Measurements from ENCODE around the gene ARHGAP18. TPM values are rescaled to one million over a fixed set of nuclear protein-coding genes. Genes with fewer than 3 reads are reported as not detected.
A peak's percentile ranks its signal among the peaks of the same experiment; 100 is the strongest.

Gene ARHGAP18
- total RNA-seq, 2 donors from 2014 or later, result 3.7 to 26.7 TPM

GRCh38 chr6:129696843-129697242 lies 13.1 kb downstream of the ARHGAP18 start:
- no peaks in the 10 kb centered on the region for H3K9me3 ChIP-seq (ENCODE audit: control insufficient read depth, low read length, poor library complexity, severe bottlenecking)
- ATAC-seq (no peak), DNase-seq (no peak)
- H3K27ac Mint-ChIP-seq, result no peak overlapping the region
- no peaks in the 10 kb centered on the region for H3K36me3 Mint-ChIP-seq (ENCODE audit: low read depth)
- no peak overlapping the region for H3K4me3 Mint-ChIP-seq
- peaks cover 18% of the 10 kb centered on the region for H3K4me1 Mint-ChIP-seq
- no peaks in the 10 kb centered on the region for H3K27me3 Mint-ChIP-seq

- Mint-ChIP-seq H3K4me1 (peaks cover 16% of the 10 kb centered on the region), H3K36me3 (ENCODE audit: low read depth) (no peaks in the 10 kb centered on the region), H3K27ac (peak overlapping the region; percentile 68), H3K27me3 (no peaks in the 10 kb centered on the region), H3K4me3 (no peak overlapping the region)
- no peak for DNase-seq
- H3K9me3 ChIP-seq (ENCODE audit: control insufficient read depth, low read length, poor library complexity, severe bottlenecking), result no peaks in the 10 kb centered on the region
- no peak for ATAC-seq
These were observed 14.0 kb downstream of the ARHGAP18 start for GRCh38 chr6:129696028-129696418.

GRCh38 chr6:129695373-129696027 lies 14.5 kb downstream of the ARHGAP18 start:
- Mint-ChIP-seq H3K4me1 (peaks cover 15% of the 10 kb centered on the region), H3K27ac (peak overlapping the region; percentile 68), H3K4me3 (no peak overlapping the region), H3K27me3 (no peaks in the 10 kb centered on the region), H3K36me3 (ENCODE audit: low read depth) (no peaks in the 10 kb centered on the region)
- peak; percentile 33 for ATAC-seq
- H3K9me3 ChIP-seq (ENCODE audit: control insufficient read depth, low read length, poor library complexity, severe bottlenecking), result no peaks in the 10 kb centered on the region
- no peak for DNase-seq

- no peak overlapping the region for H3K4me3 Mint-ChIP-seq
- H3K4me1 Mint-ChIP-seq, result peaks cover 11% of the 10 kb centered on the region
- no peaks in the 10 kb centered on the region for H3K9me3 ChIP-seq (ENCODE audit: control insufficient read depth, low read length, poor library complexity, severe bottlenecking)
- no peaks in the 10 kb centered on the region for H3K27me3 Mint-ChIP-seq
- H3K27ac Mint-ChIP-seq, result peak overlapping the region; percentile 49
- H3K36me3 Mint-ChIP-seq (ENCODE audit: low read depth), result no peaks in the 10 kb centered on the region
- DNase-seq (no peak), ATAC-seq (no peak)
These were observed 15.9 kb downstream of the ARHGAP18 start for GRCh38 chr6:129694036-129694435.

GRCh38 chr6:129692467-129692866 lies 17.5 kb downstream of the ARHGAP18 start:
- ATAC-seq, result no peak
- no peaks in the 10 kb centered on the region for H3K9me3 ChIP-seq (ENCODE audit: control insufficient read depth, low read length, poor library complexity, severe bottlenecking)
- Mint-ChIP-seq H3K4me1 (peaks cover 18% of the 10 kb centered on the region), H3K4me3 (no peak overlapping the region), H3K27ac (peak overlapping the region; percentile 49), H3K36me3 (ENCODE audit: low read depth) (no peaks in the 10 kb centered on the region), H3K27me3 (no peaks in the 10 kb centered on the region)
- no peak for DNase-seq

- DNase-seq, result no peak
- H3K4me1 Mint-ChIP-seq, result peaks cover 25% of the 10 kb centered on the region
- peak overlapping the region; percentile 11 for H3K27ac Mint-ChIP-seq
- no peaks in the 10 kb centered on the region for H3K9me3 ChIP-seq (ENCODE audit: control insufficient read depth, low read length, poor library complexity, severe bottlenecking)
- no peaks in the 10 kb centered on the region for H3K27me3 Mint-ChIP-seq
- no peak for ATAC-seq
- no peaks in the 10 kb centered on the region for H3K36me3 Mint-ChIP-seq (ENCODE audit: low read depth)
- no peak overlapping the region for H3K4me3 Mint-ChIP-seq
These were observed 18.3 kb downstream of the ARHGAP18 start for GRCh38 chr6:129691709-129692108.

GRCh38 chr6:129691043-129691640 lies 18.8 kb downstream of the ARHGAP18 start:
- ATAC-seq, result no peak
- no peaks in the 10 kb centered on the region for H3K9me3 ChIP-seq (ENCODE audit: control insufficient read depth, low read length, poor library complexity, severe bottlenecking)
- Mint-ChIP-seq H3K4me3 (no peak overlapping the region), H3K36me3 (ENCODE audit: low read depth) (no peaks in the 10 kb centered on the region), H3K4me1 (peaks cover 28% of the 10 kb centered on the region), H3K27me3 (no peaks in the 10 kb centered on the region), H3K27ac (peak overlapping the region; percentile 11)
- no peak for DNase-seq

- ATAC-seq, result peak; percentile 81
- DNase-seq, result no peak
- H3K9me3 ChIP-seq (ENCODE audit: control insufficient read depth, low read length, poor library complexity, severe bottlenecking), result no peaks in the 10 kb centered on the region
- H3K4me1 Mint-ChIP-seq, result peaks cover 41% of the 10 kb centered on the region
- H3K4me3 Mint-ChIP-seq, result peak overlapping the region; percentile 79
- H3K36me3 Mint-ChIP-seq (ENCODE audit: low read depth), result no peaks in the 10 kb centered on the region
- no peaks in the 10 kb centered on the region for H3K27me3 Mint-ChIP-seq
- peak overlapping the region; percentile 62 for H3K27ac Mint-ChIP-seq
These were observed 22.9 kb downstream of the ARHGAP18 start for GRCh38 chr6:129686941-129687627.

DNA sequence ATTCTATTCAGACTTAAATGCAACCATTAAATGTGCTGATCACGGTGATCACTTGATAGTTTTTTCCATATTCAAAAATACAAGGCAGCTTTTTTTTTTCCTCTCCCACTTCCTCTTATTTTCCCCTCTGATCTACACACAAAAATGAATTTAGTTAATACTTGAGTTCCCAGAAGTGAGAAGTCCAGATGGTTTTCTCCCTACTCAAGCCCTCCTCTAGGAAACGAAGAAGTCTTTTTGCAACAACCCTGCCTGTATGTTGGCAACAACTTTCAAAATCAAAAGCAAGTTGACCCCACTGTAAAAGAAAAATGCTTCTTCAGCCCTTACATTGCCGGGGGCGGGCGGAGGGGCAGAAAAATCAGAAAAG lies 24.3 kb downstream of the ARHGAP18 start:
- no peak for ATAC-seq
- Mint-ChIP-seq H3K4me3 (no peak overlapping the region), H3K4me1 (peaks cover 39% of the 10 kb centered on the region), H3K27me3 (no peaks in the 10 kb centered on the region), H3K36me3 (ENCODE audit: low read depth) (no peaks in the 10 kb centered on the region), H3K27ac (no peak overlapping the region)
- DNase-seq, result no peak
- H3K9me3 ChIP-seq (ENCODE audit: control insufficient read depth, low read length, poor library complexity, severe bottlenecking), result no peaks in the 10 kb centered on the region

- Mint-ChIP-seq H3K36me3 (ENCODE audit: low read depth) (no peaks in the 10 kb centered on the region), H3K27me3 (no peaks in the 10 kb centered on the region), H3K4me3 (no peak overlapping the region), H3K4me1 (peaks cover 39% of the 10 kb centered on the region), H3K27ac (no peak overlapping the region)
- ATAC-seq (no peak), DNase-seq (no peak)
- H3K9me3 ChIP-seq (ENCODE audit: control insufficient read depth, low read length, poor library complexity, severe bottlenecking), result no peaks in the 10 kb centered on the region
These were observed 24.9 kb downstream of the ARHGAP18 start for GRCh38 chr6:129684903-129685661.

DNA sequence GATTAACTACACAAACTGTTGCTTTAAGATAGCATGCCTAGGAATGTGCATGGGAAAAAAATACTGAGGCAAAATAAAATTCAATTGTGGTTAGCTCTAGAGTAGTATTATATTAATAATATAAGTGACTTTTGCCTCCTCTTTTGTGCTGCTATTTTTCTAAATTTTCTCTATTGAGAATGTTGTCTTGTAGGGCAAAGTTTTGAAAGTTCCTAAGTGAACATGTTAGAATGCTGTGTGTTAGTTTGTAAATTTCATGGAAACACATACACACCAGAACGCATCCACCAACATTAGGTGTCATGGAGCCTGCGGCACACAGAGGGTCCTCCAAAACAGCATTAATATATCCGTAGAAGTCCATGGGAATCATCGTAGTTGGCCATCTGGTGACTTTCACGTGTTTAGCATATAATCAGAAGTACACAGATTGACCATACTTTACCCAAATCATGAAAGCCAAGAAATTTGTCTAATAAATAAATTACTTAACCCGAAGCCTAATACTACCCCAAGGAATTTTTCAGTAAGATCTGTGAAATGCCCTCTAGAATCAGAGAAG lies 25.6 kb downstream of the ARHGAP18 start:
- no peaks in the 10 kb centered on the region for H3K27me3 Mint-ChIP-seq
- H3K27ac Mint-ChIP-seq, result peak overlapping the region; percentile 93
- ATAC-seq (no peak), DNase-seq (no peak)
- peaks cover 43% of the 10 kb centered on the region for H3K4me1 Mint-ChIP-seq
- H3K9me3 ChIP-seq (ENCODE audit: control insufficient read depth, low read length, poor library complexity, severe bottlenecking), result no peaks in the 10 kb centered on the region
- H3K36me3 Mint-ChIP-seq (ENCODE audit: low read depth), result no peaks in the 10 kb centered on the region
- peak overlapping the region; percentile 82 for H3K4me3 Mint-ChIP-seq

- Mint-ChIP-seq H3K27ac (peak overlapping the region; percentile 93), H3K4me1 (peaks cover 43% of the 10 kb centered on the region), H3K36me3 (ENCODE audit: low read depth) (no peaks in the 10 kb centered on the region), H3K4me3 (peak overlapping the region; percentile 82), H3K27me3 (no peaks in the 10 kb centered on the region)
- H3K9me3 ChIP-seq (ENCODE audit: control insufficient read depth, low read length, poor library complexity, severe bottlenecking), result no peaks in the 10 kb centered on the region
- peak; percentile 92 for ATAC-seq
- peak in 2 of 3 donors; percentile 19 to 57 for DNase-seq
These were observed 26.2 kb downstream of the ARHGAP18 start for GRCh38 chr6:129683601-129684322.
